GM21528 (cell line): ENCODE results near the gene SEPTIN12.

Source experiments
- ATAC-seq: cut with Tn5 transposase; IDR thresholded peaks from one replicate; pipeline ENCODE4 v1.9.1; 2021; ENCODE audit warnings: mild to moderate bottlenecking, moderate library complexity; ENCODE audit not compliant: unreplicated experiment, low FRiP score

The SEPTIN12 gene

GRCh38 chr16:4787627-4788482 is at the start of gene SEPTIN12:
Gene SEPTIN12, minus strand, starts transcription at chr16:4788345. Its CDS starts 700 bp downstream, at chr16:4787645.
- ATAC-seq = no peak

GRCh38 chr16:4836727-4837126 is 48.6 kb upstream of the SEPTIN12 start:
- no peak for ATAC-seq

- no peak for ATAC-seq
These were observed 45.4 kb upstream of the SEPTIN12 start for GRCh38 chr16:4833584-4833983.

- ATAC-seq = no peak
These were observed 44.7 kb upstream of the SEPTIN12 start for GRCh38 chr16:4832698-4833343.

- no peak for ATAC-seq
These were observed 43.5 kb upstream of the SEPTIN12 start for GRCh38 chr16:4831616-4832015.

- ATAC-seq = no peak
These were observed 42.3 kb upstream of the SEPTIN12 start for GRCh38 chr16:4830408-4830807.

- no peak for ATAC-seq
These were observed 40.6 kb upstream of the SEPTIN12 start for GRCh38 chr16:4828567-4829321.

GRCh38 chr16:4826980-4827379 is 38.8 kb upstream of the SEPTIN12 start:
- no peak for ATAC-seq

- ATAC-seq = no peak
These were observed 38.4 kb upstream of the SEPTIN12 start for GRCh38 chr16:4826526-4826925.

GRCh38 chr16:4825196-4825595 is 37.1 kb upstream of the SEPTIN12 start:
- no peak for ATAC-seq

GRCh38 chr16:4820652-4821051 is 32.5 kb upstream of the SEPTIN12 start:
- ATAC-seq = no peak

- ATAC-seq = no peak
These were observed 26.5 kb upstream of the SEPTIN12 start for GRCh38 chr16:4814542-4815173.

GRCh38 chr16:4814046-4814445 is 25.9 kb upstream of the SEPTIN12 start:
- no peak for ATAC-seq

GRCh38 chr16:4813251-4814003 is 25.3 kb upstream of the SEPTIN12 start:
- ATAC-seq = no peak

GRCh38 chr16:4811773-4812172 is 23.6 kb upstream of the SEPTIN12 start:
- no peak for ATAC-seq

GRCh38 chr16:4811242-4811641 is 23.1 kb upstream of the SEPTIN12 start:
- no peak for ATAC-seq

GRCh38 chr16:4806280-4806679 is 18.1 kb upstream of the SEPTIN12 start:
- ATAC-seq = no peak

- ATAC-seq = no peak
These were observed 17.1 kb upstream of the SEPTIN12 start for GRCh38 chr16:4805231-4805630.

- no peak for ATAC-seq
These were observed 16.0 kb upstream of the SEPTIN12 start for GRCh38 chr16:4803898-4804762.
